Cardiac septum (tissue), 1 donor: ENCODE measurements around the gene ARPC1B. TPM values are rescaled to one million over a fixed set of nuclear protein-coding genes. Genes with fewer than 3 reads are reported as not detected.
"Not testable (repeated sequence)": the region's sequence is repeated elsewhere in the genome, so short reads cannot be mapped to it uniquely, and the experiment has no call there.

ENCODE experiments used
- DNase-seq: peaks from one replicate; pipeline ENCODE4 v3.0.0-alpha.2; 2020; ENCODE audit warnings: low spot score
- intact Hi-C: fragments of 100-400 bp; cut with DNase I; formaldehyde crosslinking; loops from one replicate; pipeline ENCODE4 v1.14.0; 2022
- total RNA-seq: library from RNA; stranded (reverse); fragmentation: NEBNext Ultra II Directional; extraction: Animal tissue kit (Norgen Biotek cat#: 25700); gene quantifications from one replicate; pipeline ENCODE4 v1.2.1, GENCODE V29; 2021
- donor health status: DM: no; HTN: no; CAD: no.

The ARPC1B gene
- total RNA-seq, 1 donor from 2014 or later: 40.4 TPM

- intact Hi-C loops: no loop called here
- no peak for DNase-seq
Observed at GRCh38 chr7:99404235-99404976, 29.9 kb downstream of the ARPC1B start.

GRCh38 chr7:99404977-99405320 is 30.4 kb downstream of the ARPC1B start:
- no peak for DNase-seq
- intact Hi-C loops: no loop called here

- intact Hi-C loops: no loop called here
- no peak for DNase-seq
Observed at GRCh38 chr7:99406557-99406956, 32.0 kb downstream of the ARPC1B start.

- intact Hi-C loops: loop anchor here (2.0 kb wide), 1 partner anchor 33 kb away; the partner anchor contains the start of gene ARPC1B
- DNase-seq: no peak
Observed at GRCh38 chr7:99407872-99408378, 33.4 kb downstream of the ARPC1B start.

- intact Hi-C loops: loop anchor here (2.0 kb wide), 1 partner anchor 34 kb away; the partner anchor contains the start of gene ARPC1B
- peak; percentile 97 for DNase-seq
Observed at GRCh38 chr7:99408379-99409191, 34.1 kb downstream of the ARPC1B start, which contains the start of the genes BUD31 and PDAP1. Gene BUD31, plus strand, starts transcription at chr7:99408969. Its CDS starts 2,124 bp downstream, at chr7:99411093. Gene PDAP1, minus strand, starts transcription at chr7:99408597. Its CDS starts 49 bp downstream, at chr7:99408548.

GRCh38 chr7:99409192-99409572 is 34.7 kb downstream of the ARPC1B start:
- DNase-seq: no peak
- intact Hi-C loops: loop anchor here (2.0 kb wide), 1 partner anchor 34 kb away; the partner anchor contains the start of gene ARPC1B

- intact Hi-C loops: loop anchor here (2.0 kb wide), 1 partner anchor 35 kb away; the partner anchor contains the start of gene ARPC1B
- DNase-seq: no peak
Observed at GRCh38 chr7:99409806-99410205, 35.3 kb downstream of the ARPC1B start.

GRCh38 chr7:99410635-99411034 is 36.1 kb downstream of the ARPC1B start:
- DNase-seq: no peak
- intact Hi-C loops: no loop called here

- DNase-seq, intact Hi-C loops: not testable (repeated sequence)
Observed at GRCh38 chr7:99415513-99416127, 41.1 kb downstream of the ARPC1B start.

- intact Hi-C loops: no loop called here
- DNase-seq: no peak
Observed at GRCh38 chr7:99418260-99418659, 43.7 kb downstream of the ARPC1B start.

GRCh38 chr7:99419323-99420021 is 44.9 kb downstream of the ARPC1B start:
- intact Hi-C loops: no loop called here

GRCh38 chr7:99420213-99420612 is 45.7 kb downstream of the ARPC1B start:
- intact Hi-C loops: no loop called here
- no peak for DNase-seq

More at GRCh38 chr7:99419323-99420021, 44.9 kb downstream of the ARPC1B start:
- no peak for DNase-seq

GRCh38 chr7:99420986-99421385 is 46.5 kb downstream of the ARPC1B start:
- intact Hi-C loops: no loop called here
- no peak for DNase-seq

GRCh38 chr7:99422186-99422585 is 47.7 kb downstream of the ARPC1B start:
- DNase-seq: no peak
- intact Hi-C loops: no loop called here

GRCh38 chr7:99422625-99423024 is 48.1 kb downstream of the ARPC1B start:
- DNase-seq: no peak
- intact Hi-C loops: no loop called here

GRCh38 chr7:99424932-99425730 is 50.6 kb downstream of the ARPC1B start:
- intact Hi-C loops: no loop called here
- no peak for DNase-seq

- DNase-seq: no peak
- intact Hi-C loops: no loop called here
Observed at GRCh38 chr7:99428972-99429566, 54.5 kb downstream of the ARPC1B start.

GRCh38 chr7:99429756-99430155 is 55.2 kb downstream of the ARPC1B start:
- intact Hi-C loops: no loop called here
- no peak for DNase-seq
